Kidney epithelial cell (primary cell): ENCODE measurements around the gene FAM153A. TPM values are rescaled to one million over a fixed set of nuclear protein-coding genes. Genes with fewer than 3 reads are reported as not detected.
"Not testable (repeated sequence)": the region's sequence is repeated elsewhere in the genome, so short reads cannot be mapped to it uniquely, and the experiment has no call there.

Experiments
- DNase-seq: peaks from one replicate; pipeline ENCODE4 v3.0.0-alpha.2; 2010; ENCODE audit warnings: low read depth
- H3K27me3 ChIP-seq: 2 replicates; pipeline ENCODE4 v1.6.0; 2011; ENCODE audit warnings: low read length; ENCODE audit not compliant: control insufficient read depth, insufficient read depth
- H3K36me3 ChIP-seq: 2 replicates; pipeline ENCODE4 v1.5.1; 2011; ENCODE audit warnings: low read length; ENCODE audit not compliant: control insufficient read depth, insufficient read depth
- H3K4me3 ChIP-seq: 2 replicates; pipeline ENCODE4 v1.5.1; 2011; ENCODE audit warnings: low read depth, mild to moderate bottlenecking, control low read depth, low read length
- total RNA-seq: library from RNA; depleted of rRNA; stranded (reverse); fragments of >200 nt; gene quantifications from 2 replicates; pipeline ENCODE4 v1.2.3, GENCODE V29; 2015

Gene FAM153A
- total RNA-seq = 0.41 TPM in 1 of 2 replicates, not detected in the other

GRCh38 chr5:177782792-177783633 is at the start of gene FAM153A:
Gene FAM153A, minus strand, starts transcription at chr5:177782899.
- DNase-seq, H3K4me3 ChIP-seq, H3K36me3 ChIP-seq, H3K27me3 ChIP-seq: not testable (repeated sequence)

- H3K4me3 ChIP-seq, H3K27me3 ChIP-seq, DNase-seq, H3K36me3 ChIP-seq: not testable (repeated sequence)
Measured at GRCh38 chr5:177832287-177832686, 49.6 kb upstream of the FAM153A start.

GRCh38 chr5:177826073-177826472 is 43.4 kb upstream of the FAM153A start:
- H3K4me3 ChIP-seq, H3K27me3 ChIP-seq, H3K36me3 ChIP-seq, DNase-seq: not testable (repeated sequence)

GRCh38 chr5:177824776-177825175 is 42.1 kb upstream of the FAM153A start:
- not testable (repeated sequence) for DNase-seq, H3K4me3 ChIP-seq, H3K27me3 ChIP-seq, H3K36me3 ChIP-seq

GRCh38 chr5:177822489-177822888 is 39.8 kb upstream of the FAM153A start:
- H3K27me3 ChIP-seq, H3K4me3 ChIP-seq, H3K36me3 ChIP-seq, DNase-seq: not testable (repeated sequence)

GRCh38 chr5:177819664-177820063 is 37.0 kb upstream of the FAM153A start:
- H3K4me3 ChIP-seq, DNase-seq, H3K36me3 ChIP-seq, H3K27me3 ChIP-seq: not testable (repeated sequence)

- not testable (repeated sequence) for H3K4me3 ChIP-seq, DNase-seq, H3K36me3 ChIP-seq, H3K27me3 ChIP-seq
Measured at GRCh38 chr5:177812814-177813425, 30.2 kb upstream of the FAM153A start.

GRCh38 chr5:177812160-177812743 is 29.6 kb upstream of the FAM153A start:
- not testable (repeated sequence) for H3K4me3 ChIP-seq, H3K36me3 ChIP-seq, DNase-seq, H3K27me3 ChIP-seq

- not testable (repeated sequence) for H3K4me3 ChIP-seq, H3K27me3 ChIP-seq, H3K36me3 ChIP-seq, DNase-seq
Measured at GRCh38 chr5:177809209-177809913, 26.7 kb upstream of the FAM153A start.

GRCh38 chr5:177808420-177808819 is 25.7 kb upstream of the FAM153A start:
- not testable (repeated sequence) for H3K4me3 ChIP-seq, DNase-seq, H3K27me3 ChIP-seq

GRCh38 chr5:177807265-177807664 is 24.6 kb upstream of the FAM153A start:
- not testable (repeated sequence) for DNase-seq, H3K27me3 ChIP-seq, H3K4me3 ChIP-seq, H3K36me3 ChIP-seq

More at GRCh38 chr5:177808420-177808819, 25.7 kb upstream of the FAM153A start:
- not testable (repeated sequence) for H3K36me3 ChIP-seq

GRCh38 chr5:177801427-177801826 is 18.7 kb upstream of the FAM153A start:
- not testable (repeated sequence) for DNase-seq, H3K27me3 ChIP-seq, H3K36me3 ChIP-seq, H3K4me3 ChIP-seq

- DNase-seq, H3K27me3 ChIP-seq, H3K36me3 ChIP-seq, H3K4me3 ChIP-seq: not testable (repeated sequence)
Measured at GRCh38 chr5:177798237-177798840, 15.6 kb upstream of the FAM153A start.

GRCh38 chr5:177793272-177793671 is 10.6 kb upstream of the FAM153A start:
- H3K36me3 ChIP-seq, H3K27me3 ChIP-seq, H3K4me3 ChIP-seq, DNase-seq: not testable (repeated sequence)
